Measurements from ENCODE around the gene ENTHD1.
A peak's percentile ranks its signal among the peaks of the same experiment; 100 is the strongest.
"Not testable (repeated sequence)": the region's sequence is repeated elsewhere in the genome, so short reads cannot be mapped to it uniquely, and the experiment has no call there.

The ENTHD1 gene

DNA sequence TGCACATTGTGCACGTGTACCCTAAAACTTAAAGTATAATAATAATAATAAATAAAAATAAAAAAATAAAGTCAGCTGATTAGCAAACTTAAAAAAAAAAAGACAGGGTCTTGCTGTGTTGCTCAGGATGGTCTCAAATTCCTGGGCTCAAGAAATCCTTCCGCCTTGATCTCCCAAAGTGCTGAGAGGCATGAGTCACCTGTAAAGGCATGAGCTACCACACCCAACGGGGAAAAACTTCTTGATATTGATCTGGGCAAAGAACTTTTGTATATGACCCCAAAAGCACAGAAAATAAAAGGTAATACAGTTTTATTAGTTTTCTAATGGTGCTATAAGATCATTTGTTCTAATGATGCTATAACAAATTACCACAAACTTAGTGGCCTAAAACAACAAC is 46.1 kb downstream of the ENTHD1 start:
- DNase-seq (ENCODE audit: low read depth) = no peak

DNA sequence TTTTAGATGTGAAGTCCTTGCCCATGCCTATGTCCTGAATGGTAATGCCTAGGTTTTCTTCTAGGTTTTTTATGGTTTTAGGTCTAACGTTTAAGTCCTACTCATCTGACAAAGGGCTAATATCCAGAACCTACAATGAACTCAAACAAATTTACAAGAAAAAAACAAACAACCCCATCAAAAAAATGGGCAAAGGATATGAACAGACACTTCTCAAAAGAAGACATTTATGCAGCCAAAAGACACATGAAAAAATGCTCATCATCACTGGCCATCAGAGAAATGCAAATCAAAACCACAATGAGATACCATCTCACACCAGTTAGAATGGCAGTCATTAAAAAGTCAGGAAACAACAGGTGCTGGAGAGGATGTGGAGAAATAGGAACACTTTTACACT is 47.0 kb downstream of the ENTHD1 start:
- not testable (repeated sequence) for DNase-seq (ENCODE audit: low read depth)

GRCh38 chr22:39845529-39845928 is 48.0 kb downstream of the ENTHD1 start:
- DNase-seq (ENCODE audit: low read depth) = no peak

- no peak for DNase-seq (ENCODE audit: low read depth)
Measured at GRCh38 chr22:39839917-39840510, 53.5 kb downstream of the ENTHD1 start.

DNA sequence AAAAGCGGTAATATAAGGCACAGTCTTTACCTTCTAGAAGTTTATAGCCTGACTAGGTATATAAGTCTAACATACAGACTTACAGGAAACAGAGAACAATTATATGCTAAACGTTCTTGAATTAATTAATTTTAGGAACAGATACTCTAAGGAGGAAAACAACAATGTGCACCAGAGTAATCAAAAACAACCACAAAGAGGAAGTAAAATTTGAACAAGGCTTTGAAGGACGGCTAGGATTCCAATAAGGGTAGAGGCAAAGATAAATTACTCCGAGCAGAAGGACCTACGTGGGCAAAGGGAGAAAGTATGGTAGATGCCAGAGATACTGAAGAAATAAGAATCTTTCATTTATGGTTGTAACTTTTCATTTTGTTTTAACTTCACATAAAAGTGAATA is 54.4 kb downstream of the ENTHD1 start:
- DNase-seq (ENCODE audit: low read depth) = no peak

GRCh38 chr22:39833610-39834009 is 60.0 kb downstream of the ENTHD1 start:
- no peak for DNase-seq (ENCODE audit: low read depth)

DNA sequence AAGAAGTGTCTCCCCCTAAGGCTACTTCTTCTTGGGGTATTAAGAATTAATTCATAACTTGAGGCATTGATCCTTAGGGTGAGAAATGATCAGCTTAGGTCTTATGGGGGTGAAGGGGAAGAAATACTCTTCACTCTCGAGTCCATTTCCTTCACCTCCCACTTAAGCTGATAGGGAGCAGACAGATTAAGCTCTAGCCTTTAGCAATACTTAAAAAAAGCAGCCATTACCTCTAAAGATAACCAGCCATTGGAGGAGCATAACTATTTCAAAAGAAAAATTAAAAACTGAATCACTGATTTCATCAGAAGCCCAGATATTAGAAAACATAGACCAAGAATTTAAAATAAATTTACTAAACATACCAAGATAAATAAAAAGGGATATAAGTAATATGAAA is 60.5 kb downstream of the ENTHD1 start:
- DNase-seq (ENCODE audit: low read depth) = no peak

- DNase-seq (ENCODE audit: low read depth) = no peak
Measured at GRCh38 chr22:39832627-39833074, 60.9 kb downstream of the ENTHD1 start.

DNA sequence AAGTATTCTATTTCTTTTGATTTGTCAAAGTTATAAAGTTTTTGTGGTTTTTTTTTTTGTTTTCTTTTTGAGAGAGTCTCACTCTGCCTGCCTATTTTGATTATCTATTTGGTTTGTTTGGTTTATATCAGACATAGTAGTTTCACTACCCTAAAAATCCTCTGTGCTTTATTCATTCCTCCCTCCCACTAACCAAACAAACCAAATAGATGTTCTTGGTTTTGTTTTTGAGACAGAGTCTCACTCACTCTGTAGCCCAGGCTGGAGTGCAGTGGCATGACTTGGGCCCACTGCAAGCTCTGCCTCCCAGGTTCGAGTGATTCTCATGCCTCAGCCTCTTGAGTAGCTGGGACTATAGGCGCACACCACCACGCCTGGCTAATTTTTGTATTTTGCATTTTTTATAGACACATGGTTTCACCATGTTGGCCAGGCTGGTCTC is 67.9 kb downstream of the ENTHD1 start:
- no peak for DNase-seq (ENCODE audit: low read depth)

GRCh38 chr22:39821008-39821407 is 72.6 kb downstream of the ENTHD1 start:
- DNase-seq (ENCODE audit: low read depth) = no peak

DNA sequence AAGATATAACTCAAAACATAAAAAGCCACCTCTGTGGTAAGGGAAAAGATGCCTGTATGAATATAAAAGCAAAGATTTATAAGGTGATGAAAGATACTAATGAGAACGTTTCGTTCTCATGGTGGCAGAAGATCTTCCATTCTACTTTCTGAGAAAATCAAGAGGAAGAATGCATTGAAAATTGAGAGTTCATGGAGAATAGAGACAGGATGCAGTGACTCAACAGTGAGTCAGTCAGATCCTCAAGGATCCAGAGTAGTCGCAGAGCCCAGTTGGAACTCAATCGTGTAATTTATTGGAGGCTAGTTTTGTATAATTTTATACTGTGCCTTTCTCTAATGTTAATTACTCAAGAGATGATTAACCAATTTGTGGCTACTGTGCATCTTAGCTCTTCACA is 73.3 kb downstream of the ENTHD1 start:
- no peak for DNase-seq (ENCODE audit: low read depth)

DNA sequence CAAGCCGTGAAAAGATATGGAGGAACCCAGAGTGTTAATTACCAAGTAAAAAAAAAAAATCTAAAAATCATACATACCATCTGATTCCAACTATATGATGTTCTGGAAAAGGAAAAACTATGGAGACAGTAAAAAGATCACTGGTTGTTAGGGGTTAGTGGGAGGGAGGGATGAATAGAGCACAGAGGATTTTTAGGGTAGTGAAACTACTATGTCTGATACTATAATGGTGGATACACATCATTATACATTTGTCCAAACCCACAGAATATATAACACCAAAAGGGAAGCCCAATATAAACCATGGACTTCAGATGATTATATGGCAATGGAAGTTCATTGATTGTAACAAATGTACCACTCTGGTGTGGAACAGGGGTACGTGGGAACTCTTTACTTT is 74.1 kb downstream of the ENTHD1 start:
- no peak for DNase-seq (ENCODE audit: low read depth)

- DNase-seq (ENCODE audit: low read depth) = no peak
Measured at GRCh38 chr22:39818094-39818493, 75.5 kb downstream of the ENTHD1 start.

GRCh38 chr22:39815932-39816331 is 77.6 kb downstream of the ENTHD1 start:
- no peak for DNase-seq (ENCODE audit: low read depth)

DNA sequence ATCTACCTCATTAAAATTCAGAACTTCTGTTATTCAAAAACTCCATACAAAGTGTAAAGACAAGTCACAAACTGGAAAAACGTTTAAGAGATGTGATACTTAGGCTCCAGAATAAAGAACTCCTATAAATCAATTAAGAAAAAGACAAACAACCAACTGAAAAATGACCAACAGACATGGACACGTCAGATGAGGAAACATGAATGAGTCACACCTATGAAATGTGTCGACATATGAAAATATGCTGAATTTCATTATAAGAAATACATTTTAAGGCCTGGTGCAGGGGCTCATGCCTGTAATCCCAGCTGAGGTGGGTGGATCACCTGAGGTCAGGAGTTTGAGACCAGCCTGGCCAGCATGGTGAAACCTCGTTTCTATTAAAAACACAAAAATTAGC is 78.7 kb downstream of the ENTHD1 start:
- DNase-seq (ENCODE audit: low read depth) = no peak

- no peak for DNase-seq (ENCODE audit: low read depth)
Measured at GRCh38 chr22:39809772-39810557, 83.6 kb downstream of the ENTHD1 start.

DNA sequence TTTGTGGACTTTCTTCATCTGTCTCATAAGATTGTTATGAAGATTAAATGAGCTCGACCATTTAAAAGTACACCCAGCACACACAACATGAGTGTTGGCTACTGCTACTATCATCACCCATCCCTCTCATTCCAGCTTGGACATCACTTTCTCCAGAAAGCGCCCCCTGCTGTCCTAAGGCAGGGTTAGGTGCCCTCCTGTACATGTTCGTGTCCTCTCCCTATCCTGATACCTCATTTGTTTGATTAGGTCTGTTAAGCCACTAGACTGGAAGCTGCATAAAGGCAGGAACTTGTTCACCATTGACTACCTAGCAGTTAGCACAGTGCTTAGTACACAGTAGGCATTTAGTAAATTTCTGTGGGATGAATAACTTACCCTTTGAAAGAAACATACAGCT is 85.5 kb downstream of the ENTHD1 start:
- DNase-seq (ENCODE audit: low read depth) = peak; percentile 11

DNA sequence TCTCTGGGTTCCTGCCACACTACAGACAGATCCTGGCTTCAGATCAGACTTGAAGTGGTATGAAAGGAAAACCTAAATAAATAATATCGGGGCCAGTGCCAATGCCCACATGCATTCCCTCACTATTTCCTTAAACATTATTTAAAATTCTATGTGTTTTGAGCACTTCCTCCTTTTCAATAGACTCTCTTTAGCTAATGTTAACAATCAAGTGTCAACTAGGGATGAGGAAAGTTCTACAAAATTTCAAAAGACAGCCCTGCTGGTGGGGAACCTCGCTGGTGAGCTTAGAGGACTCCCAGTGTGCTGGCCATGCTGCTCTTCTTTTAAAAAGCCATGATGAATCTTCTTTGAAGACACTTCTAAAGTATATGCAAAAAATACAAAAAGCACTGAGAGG is 87.5 kb downstream of the ENTHD1 start:
- no peak for DNase-seq (ENCODE audit: low read depth)

DNA sequence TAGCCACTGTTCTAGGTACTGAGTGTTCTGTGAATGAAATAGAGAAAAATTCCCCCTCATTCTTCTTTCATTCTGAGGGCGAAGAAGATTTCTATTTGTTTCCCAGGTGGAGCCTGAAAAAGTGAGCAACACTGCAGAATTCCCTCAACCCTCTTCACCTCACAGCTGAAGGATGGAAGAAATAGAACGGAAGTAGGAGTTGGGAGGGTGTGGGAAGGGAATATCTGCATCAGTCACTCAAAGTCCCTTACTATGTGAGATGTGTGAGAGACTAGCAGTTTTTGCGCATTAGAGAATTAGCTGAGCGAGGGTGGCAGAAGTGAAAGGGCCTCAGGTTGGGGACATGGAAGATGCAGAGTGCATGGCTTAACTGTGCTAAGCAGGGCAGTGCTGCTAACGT is 88.4 kb downstream of the ENTHD1 start:
- no peak for DNase-seq (ENCODE audit: low read depth)

- no peak for DNase-seq (ENCODE audit: low read depth)
Measured at GRCh38 chr22:39802682-39803081, 90.9 kb downstream of the ENTHD1 start.

GRCh38 chr22:39800790-39801520 is 92.6 kb downstream of the ENTHD1 start:
- DNase-seq (ENCODE audit: low read depth) = no peak

GRCh38 chr22:39797528-39798147 is 95.9 kb downstream of the ENTHD1 start:
- no peak for DNase-seq (ENCODE audit: low read depth)

- DNase-seq (ENCODE audit: low read depth) = no peak
Measured at GRCh38 chr22:39789788-39790187, 103.8 kb downstream of the ENTHD1 start.
